Vagina (tissue), 2 donors: ENCODE data around the gene ZNF579. TPM values are rescaled to one million over a fixed set of nuclear protein-coding genes. Genes with fewer than 3 reads are reported as not detected.

Experiments used
- DNase-seq, 2 donors: peaks; one replicate each; pipeline ENCODE4 v3.0.0-alpha.2; 2017; ENCODE audit errors: extremely low spot score in 2 of 2
- H3K27ac ChIP-seq: fragments of 200-600 bp; sonication (generic); one replicate; pipeline ENCODE4 v1.5.1; 2019
- H3K27me3 ChIP-seq: fragments of 200-600 bp; sonication (generic); one replicate; pipeline ENCODE4 v1.5.1; 2019
- H3K36me3 ChIP-seq, 2 donors: fragments of 200-600 bp; sonication (generic); one replicate each; pipeline ENCODE4 v1.5.1; 2017 to 2019
- H3K4me1 ChIP-seq: fragments of 200-600 bp; sonication (generic); one replicate; pipeline ENCODE4 v1.5.1; 2019
- H3K4me3 ChIP-seq, 2 donors: fragments of 200-600 bp; sonication (generic); 1 replicate in 1 of 2; 2 replicates in 1 of 2; pipeline ENCODE4 v1.5.1; 2016 to 2019
- H3K9me3 ChIP-seq: fragments of 200-600 bp; sonication (generic); one replicate; pipeline ENCODE4 v1.5.1; 2019
- POLR2A ChIP-seq, 2 donors: fragments of 450-650 bp; IDR thresholded peaks; one replicate each; pipeline ENCODE4 v1.6.1; 2017; ENCODE audit warnings: antibody characterized with exemption in 2 of 2, mild to moderate bottlenecking in 2 of 2, moderate library complexity in 2 of 2
- POLR2AphosphoS5 ChIP-seq, 2 donors: sonication (generic); formaldehyde crosslinking; IDR thresholded peaks; one replicate each; pipeline ENCODE4 v1.9.0; 2017; ENCODE audit warnings: antibody characterized with exemption in 2 of 2, mild to moderate bottlenecking in 2 of 2, low read depth in 1 of 2; ENCODE audit not compliant: insufficient read depth in 1 of 2
- intact Hi-C: fragments of 100-400 bp; cut with DNase I; formaldehyde crosslinking; loops from one replicate; pipeline ENCODE4 v1.15.1; 2023
- total RNA-seq: library from RNA; depleted of rRNA; stranded (reverse); fragments of >200 nt; gene quantifications from one replicate; pipeline ENCODE4 v1.2.3, GENCODE V29; 2016
- TF ChIP-seq, protein P1 (sequence below), 3 experiments: fragments of 450-650 bp in 2 of 3; fragments of 200-600 bp in 1 of 3; sonication (generic) in 1 of 3; IDR thresholded peaks; one replicate each; pipeline ENCODE4 v1.5.1; 2017 to 2019; ENCODE audit warnings: antibody characterized with exemption in 3 of 3, mild to moderate bottlenecking in 2 of 3, moderate library complexity in 2 of 3

ZNF579 gene
- total RNA-seq, 1 donor from 2014 or later = 3.2 TPM

DNA sequence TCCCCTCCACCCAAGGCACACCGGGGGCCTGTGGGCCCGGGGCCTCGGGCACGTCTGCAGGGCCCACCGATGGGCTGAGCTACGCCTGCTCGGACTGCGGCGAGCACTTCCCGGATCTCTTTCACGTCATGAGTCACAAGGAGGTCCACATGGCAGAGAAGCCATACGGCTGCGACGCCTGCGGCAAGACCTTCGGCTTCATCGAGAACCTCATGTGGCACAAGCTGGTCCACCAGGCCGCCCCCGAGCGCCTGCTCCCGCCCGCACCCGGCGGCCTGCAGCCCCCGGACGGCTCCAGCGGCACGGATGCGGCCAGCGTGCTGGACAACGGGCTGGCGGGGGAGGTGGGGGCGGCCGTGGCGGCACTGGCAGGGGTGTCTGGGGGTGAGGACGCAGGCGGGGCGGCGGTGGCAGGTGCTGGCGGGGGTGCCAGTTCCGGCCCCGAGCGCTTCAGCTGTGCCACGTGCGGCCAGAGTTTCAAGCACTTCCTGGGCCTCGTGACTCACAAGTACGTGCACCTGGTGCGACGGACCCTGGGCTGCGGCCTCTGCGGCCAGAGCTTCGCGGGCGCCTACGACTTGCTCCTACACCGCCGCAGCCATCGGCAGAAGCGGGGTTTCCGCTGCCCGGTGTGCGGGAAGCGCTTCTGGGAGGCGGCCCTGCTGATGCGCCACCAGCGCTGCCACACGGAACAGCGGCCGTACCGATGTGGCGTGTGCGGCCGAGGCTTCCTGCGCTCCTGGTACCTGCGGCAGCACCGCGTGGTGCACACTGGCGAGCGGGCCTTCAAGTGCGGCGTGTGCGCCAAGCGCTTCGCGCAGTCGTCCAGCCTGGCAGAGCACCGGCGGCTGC, 35.1 kb upstream of the ZNF579 start:
- Histone ChIP-seq H3K4me3 (no peak overlapping the region), H3K27ac (no peak overlapping the region), H3K4me1 (peaks cover 9% of the 10 kb centered on the region), H3K27me3 (no peaks in the 10 kb centered on the region), H3K36me3 (peaks cover 0 to 24% of the 10 kb centered on the region in 2 donors), H3K9me3 (no peaks in the 10 kb centered on the region)
- DNase-seq = no peak
- TF ChIP-seq, protein P1, sequence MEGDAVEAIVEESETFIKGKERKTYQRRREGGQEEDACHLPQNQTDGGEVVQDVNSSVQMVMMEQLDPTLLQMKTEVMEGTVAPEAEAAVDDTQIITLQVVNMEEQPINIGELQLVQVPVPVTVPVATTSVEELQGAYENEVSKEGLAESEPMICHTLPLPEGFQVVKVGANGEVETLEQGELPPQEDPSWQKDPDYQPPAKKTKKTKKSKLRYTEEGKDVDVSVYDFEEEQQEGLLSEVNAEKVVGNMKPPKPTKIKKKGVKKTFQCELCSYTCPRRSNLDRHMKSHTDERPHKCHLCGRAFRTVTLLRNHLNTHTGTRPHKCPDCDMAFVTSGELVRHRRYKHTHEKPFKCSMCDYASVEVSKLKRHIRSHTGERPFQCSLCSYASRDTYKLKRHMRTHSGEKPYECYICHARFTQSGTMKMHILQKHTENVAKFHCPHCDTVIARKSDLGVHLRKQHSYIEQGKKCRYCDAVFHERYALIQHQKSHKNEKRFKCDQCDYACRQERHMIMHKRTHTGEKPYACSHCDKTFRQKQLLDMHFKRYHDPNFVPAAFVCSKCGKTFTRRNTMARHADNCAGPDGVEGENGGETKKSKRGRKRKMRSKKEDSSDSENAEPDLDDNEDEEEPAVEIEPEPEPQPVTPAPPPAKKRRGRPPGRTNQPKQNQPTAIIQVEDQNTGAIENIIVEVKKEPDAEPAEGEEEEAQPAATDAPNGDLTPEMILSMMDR (IDR thresholded peaks at IDR 0.05) = no peak
- no peak for TF ChIP-seq POLR2A (IDR thresholded peaks at IDR 0.05)
- TF ChIP-seq POLR2AphosphoS5 (IDR thresholded peaks at IDR 0.05; ENCODE audit: insufficient read depth in 1 of 2, low read depth in 1 of 2) = no peak
- intact Hi-C loops = no loop called here

- TF ChIP-seq, protein P1 (IDR thresholded peaks at IDR 0.05) = no peak
- no peak for TF ChIP-seq POLR2AphosphoS5 (IDR thresholded peaks at IDR 0.05; ENCODE audit: insufficient read depth in 1 of 2, low read depth in 1 of 2)
- no peak for TF ChIP-seq POLR2A (IDR thresholded peaks at IDR 0.05)
- intact Hi-C loops = no loop called here
- Histone ChIP-seq H3K27ac (no peak overlapping the region), H3K4me1 (peaks cover 9% of the 10 kb centered on the region), H3K27me3 (no peaks in the 10 kb centered on the region), H3K9me3 (no peaks in the 10 kb centered on the region), H3K36me3 (peaks cover 0 to 24% of the 10 kb centered on the region in 2 donors), H3K4me3 (no peak overlapping the region)
- no peak for DNase-seq
These were observed 34.3 kb upstream of the ZNF579 start for GRCh38 chr19:55614711-55615542.

GRCh38 chr19:55613930-55614710, 33.5 kb upstream of the ZNF579 start:
- Histone ChIP-seq H3K4me1 (peaks cover 9% of the 10 kb centered on the region), H3K27me3 (no peaks in the 10 kb centered on the region), H3K36me3 (peaks cover 0 to 24% of the 10 kb centered on the region in 2 donors), H3K27ac (no peak overlapping the region), H3K9me3 (no peaks in the 10 kb centered on the region), H3K4me3 (no peak overlapping the region)
- TF ChIP-seq POLR2AphosphoS5 (IDR thresholded peaks at IDR 0.05; ENCODE audit: insufficient read depth in 1 of 2, low read depth in 1 of 2) = no peak
- TF ChIP-seq POLR2A (IDR thresholded peaks at IDR 0.05) = no peak
- TF ChIP-seq, protein P1 (IDR thresholded peaks at IDR 0.05) = no peak
- DNase-seq = no peak
- intact Hi-C loops = no loop called here

DNA sequence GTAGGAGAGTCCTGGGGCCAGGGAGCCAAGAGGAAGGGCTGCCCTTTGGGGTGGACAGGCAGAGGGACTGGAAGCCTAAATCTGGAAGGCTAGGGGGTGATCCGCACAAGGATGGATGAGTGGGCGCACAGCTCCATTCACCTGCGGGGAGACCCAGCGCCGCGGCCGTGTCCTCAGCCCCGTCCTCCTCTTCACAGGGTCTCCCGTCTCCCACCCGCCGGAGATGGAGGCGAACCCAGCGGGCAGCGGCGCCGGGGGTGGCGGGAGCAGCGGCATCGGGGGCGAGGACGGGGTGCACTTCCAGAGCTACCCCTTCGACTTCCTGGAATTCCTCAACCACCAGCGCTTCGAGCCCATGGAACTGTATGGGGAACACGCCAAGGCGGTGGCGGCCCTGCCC, 32.7 kb upstream of the ZNF579 start:
- Histone ChIP-seq H3K27ac (no peak overlapping the region), H3K27me3 (no peaks in the 10 kb centered on the region), H3K4me3 (no peak overlapping the region), H3K36me3 (peaks cover 0 to 24% of the 10 kb centered on the region in 2 donors), H3K9me3 (no peaks in the 10 kb centered on the region), H3K4me1 (peaks cover 9% of the 10 kb centered on the region)
- intact Hi-C loops = no loop called here
- TF ChIP-seq, protein P1 (IDR thresholded peaks at IDR 0.05) = no peak
- TF ChIP-seq POLR2AphosphoS5 (IDR thresholded peaks at IDR 0.05; ENCODE audit: insufficient read depth in 1 of 2, low read depth in 1 of 2) (no peak), POLR2A (IDR thresholded peaks at IDR 0.05) (no peak)
- DNase-seq = no peak
